GM12892 (cell line): ENCODE results near the gene OSBPL10.

Experiments
- POLR2A ChIP-seq: IDR thresholded peaks from 2 replicates; pipeline ENCODE4 v1.6.1; 2011; ENCODE audit warnings: low read depth, low read length, control low read depth
- TAF1 ChIP-seq: IDR thresholded peaks from 2 replicates; pipeline ENCODE4 v1.6.1; 2011; ENCODE audit warnings: low read depth, mild to moderate bottlenecking, control low read depth, low read length, borderline replicate concordance

DNA sequence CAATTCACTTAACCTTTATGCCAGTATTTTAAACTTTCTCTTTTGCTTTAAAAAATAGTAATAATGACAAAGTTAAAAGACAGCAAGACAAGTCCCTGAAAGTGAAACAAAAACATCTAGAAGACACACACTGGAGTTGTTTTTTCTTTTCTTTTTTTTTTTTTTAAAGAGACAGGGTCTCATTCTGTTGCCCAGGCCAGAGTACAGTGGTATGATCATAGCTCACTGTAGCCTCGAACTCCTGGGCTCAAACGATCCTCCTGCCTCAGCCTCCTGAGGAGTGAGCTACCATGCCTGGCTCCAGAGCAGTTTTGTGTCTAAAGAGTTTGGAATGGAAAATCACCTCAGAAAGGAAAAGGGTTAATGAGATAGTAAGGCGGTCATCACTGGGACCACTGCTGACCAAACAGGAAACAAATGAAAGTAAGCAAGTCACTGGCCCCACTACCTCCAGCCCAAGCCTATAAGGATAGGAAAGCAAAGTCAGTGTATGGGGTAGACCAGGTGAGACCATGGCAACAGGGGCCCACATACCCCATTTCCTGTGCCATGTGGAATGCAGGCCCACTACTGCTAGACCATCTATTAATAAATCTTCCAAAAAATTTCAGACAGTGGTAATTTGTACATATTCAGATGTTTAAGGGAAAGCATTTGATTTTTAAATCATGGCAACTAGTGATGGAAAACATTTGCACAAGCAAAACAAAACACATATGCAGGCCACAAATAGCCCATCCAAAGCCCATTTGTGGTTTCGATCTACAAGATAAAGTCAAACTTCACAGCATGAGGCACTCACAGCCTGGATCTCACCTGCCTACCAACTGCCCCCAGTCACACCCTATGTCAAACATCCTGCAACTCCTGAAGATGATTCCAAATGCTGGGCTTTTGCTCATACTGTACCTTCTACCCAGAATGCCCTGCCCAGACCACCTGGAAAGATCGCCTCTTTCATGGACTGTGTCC, 62.6 kb downstream of the OSBPL10 start:
- TF ChIP-seq POLR2A (no peak), TAF1 (no peak)
